Body of pancreas (tissue), 4 donors: ENCODE results near the gene FBXL7. TPM values are rescaled to one million over a fixed set of nuclear protein-coding genes. Genes with fewer than 3 reads are reported as not detected.

ENCODE experiments used
- ATAC-seq: fragments of 150-250 bp; one replicate; pipeline ENCODE4 v1.9.1; 2016
- DNase-seq, 4 donors: peaks; one replicate each; pipeline ENCODE4 v3.0.0-alpha.2; 2019
- H3K27ac ChIP-seq, 4 donors: fragments of 200-600 bp; sonication (generic); 1 replicate in 3 of 4; 2 replicates in 1 of 4; pipeline versions ENCODE4 v1.5.1 to v1.6.1; 2016 to 2019; ENCODE audit warnings: mild to moderate bottlenecking in 1 of 4, mixed read lengths in 1 of 4, moderate library complexity in 1 of 4
- H3K27me3 ChIP-seq, 2 donors: fragments of 200-600 bp; sonication (generic); one replicate each; pipeline ENCODE4 v1.6.0; 2016; ENCODE audit warnings: mild to moderate bottlenecking in 1 of 2
- H3K36me3 ChIP-seq, 2 donors: fragments of 200-600 bp; sonication (generic); replicated peaks in 1 of 2; 2 replicates each; pipeline ENCODE4 v1.5.1; 2016; ENCODE audit warnings: low read depth in 2 of 2; ENCODE audit not compliant: insufficient read depth in 1 of 2
- H3K4me1 ChIP-seq: fragments of 200-600 bp; sonication (generic); one replicate; pipeline ENCODE4 v1.6.0; 2016
- H3K4me3 ChIP-seq, 2 donors: fragments of 200-600 bp; sonication (generic); 1 replicate in 1 of 2; 2 replicates in 1 of 2; pipeline ENCODE4 v1.5.1; 2016 to 2019
- H3K9me3 ChIP-seq, 3 donors: fragments of 200-600 bp; sonication (generic); 1 replicate in 2 of 3; 2 replicates in 1 of 3; pipeline ENCODE4 v1.5.1; 2016
- CTCF ChIP-seq, 7 experiments: fragments of 450-650 bp in 4 of 7; fragments of 200-600 bp in 3 of 7; sonication (generic) in 3 of 7; IDR thresholded peaks; one replicate each; pipeline ENCODE4 v1.5.1; 2016 to 2019; ENCODE audit warnings: antibody characterized with exemption in 7 of 7
- POLR2A ChIP-seq, 3 donors: fragments of 450-650 bp; IDR thresholded peaks; one replicate each; pipeline ENCODE4 v1.6.1; 2016; ENCODE audit warnings: antibody characterized with exemption in 3 of 3, mild to moderate bottlenecking in 2 of 3
- WGBS, 2 donors: methylation state at CpG; one replicate each; pipeline ENCODE4 v1.1.5; 2017; 5-methylcytosine and 5-hydroxymethylcytosine counted together
- intact Hi-C: fragments of 100-400 bp; cut with DNase I; formaldehyde crosslinking; loops from one replicate; pipeline ENCODE4 v1.15.1; 2023
- total RNA-seq, 2 donors: library from RNA; depleted of rRNA; stranded (reverse); fragments of >200 nt; gene quantifications; one replicate each; pipeline ENCODE4 v1.1.0, GENCODE V29; 2016

Gene FBXL7
- total RNA-seq, 2 donors from 2014 or later = 3.1 to 4.0 TPM

GRCh38 chr5:15757619-15758018, 257.6 kb downstream of the FBXL7 start:
- intact Hi-C loops = no loop called here
- H3K27ac ChIP-seq = no peak overlapping the region
- DNase-seq (no peak), ATAC-seq (no peak)
- no peak overlapping the region for H3K4me3 ChIP-seq
- TF ChIP-seq POLR2A (IDR thresholded peaks at IDR 0.05) (no peak), CTCF (IDR thresholded peaks at IDR 0.05) (no peak)
- H3K27me3 ChIP-seq = no peaks in the 10 kb centered on the region
- WGBS, 2 donors = 56 to 57% methylated on average over 8 of the region's 8 CpGs
- H3K9me3 ChIP-seq = no peaks in the 10 kb centered on the region
- no peaks in the 10 kb centered on the region for H3K36me3 ChIP-seq
- H3K4me1 ChIP-seq = no peaks in the 10 kb centered on the region

- Histone ChIP-seq H3K4me3 (no peak overlapping the region), H3K4me1 (no peaks in the 10 kb centered on the region), H3K27me3 (no peaks in the 10 kb centered on the region), H3K9me3 (no peaks in the 10 kb centered on the region), H3K36me3 (no peaks in the 10 kb centered on the region), H3K27ac (no peak overlapping the region)
- DNase-seq (no peak), ATAC-seq (no peak)
- WGBS, 2 donors = 54 to 62% methylated on average over 3 of the region's 3 CpGs
- intact Hi-C loops = no loop called here
- no peak for TF ChIP-seq POLR2A (IDR thresholded peaks at IDR 0.05)
- no peak for TF ChIP-seq CTCF (IDR thresholded peaks at IDR 0.05)
Measured at GRCh38 chr5:15762668-15763067, 262.7 kb downstream of the FBXL7 start.

DNA sequence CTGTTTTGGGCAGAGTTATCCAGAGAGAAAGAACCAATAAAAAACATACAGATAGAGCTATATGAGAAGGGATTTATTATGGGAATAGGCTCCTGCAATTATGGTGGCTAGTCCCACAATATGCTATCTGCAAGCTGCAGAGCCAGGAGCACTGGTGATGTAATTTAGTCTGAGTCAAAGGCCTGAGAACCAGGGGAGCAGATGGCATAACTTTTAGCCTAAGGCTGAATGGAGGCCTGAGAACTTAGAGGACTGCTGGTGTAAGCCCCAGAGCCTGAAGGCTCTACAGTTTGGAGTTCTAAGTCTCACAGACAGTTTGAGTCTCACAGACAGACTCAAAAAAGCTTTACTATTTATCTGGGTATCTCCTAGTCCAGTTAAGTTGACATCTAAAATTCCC, 263.8 kb downstream of the FBXL7 start:
- no peak for ATAC-seq
- TF ChIP-seq CTCF (IDR thresholded peaks at IDR 0.05) (no peak), POLR2A (IDR thresholded peaks at IDR 0.05) (no peak)
- intact Hi-C loops = no loop called here

DNA sequence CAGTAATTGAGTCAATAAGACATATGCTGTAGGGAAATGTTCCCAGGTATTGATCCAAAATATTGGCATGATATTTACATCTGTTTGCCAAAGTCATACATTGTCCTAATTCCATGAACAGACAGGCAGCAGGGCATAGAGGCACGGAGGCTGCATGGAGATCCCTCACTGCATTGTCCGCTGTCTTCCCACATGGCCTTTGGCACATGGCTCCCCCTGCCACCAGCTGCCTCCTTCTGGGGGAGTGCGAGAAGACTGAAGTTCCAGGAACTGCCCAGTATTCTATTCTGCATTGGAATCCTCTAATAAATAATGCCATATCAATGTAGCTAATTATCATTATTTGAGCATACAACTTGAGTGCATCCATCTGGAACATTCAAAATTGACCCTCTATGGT, 269.0 kb downstream of the FBXL7 start:
- H3K4me3 ChIP-seq = no peak overlapping the region
- 66 to 73% methylated on average over 3 of the region's 3 CpGs for WGBS, 2 donors
- TF ChIP-seq POLR2A (IDR thresholded peaks at IDR 0.05) (no peak), CTCF (IDR thresholded peaks at IDR 0.05) (no peak)
- no peak overlapping the region for H3K27ac ChIP-seq
- no peaks in the 10 kb centered on the region for H3K4me1 ChIP-seq
- DNase-seq (no peak), ATAC-seq (no peak)
- H3K36me3 ChIP-seq = no peaks in the 10 kb centered on the region
- H3K27me3 ChIP-seq = no peaks in the 10 kb centered on the region
- H3K9me3 ChIP-seq = no peaks in the 10 kb centered on the region
- intact Hi-C loops = no loop called here

More for the DNA sequence above, 263.8 kb downstream of the FBXL7 start:
- Histone ChIP-seq H3K27me3 (no peaks in the 10 kb centered on the region), H3K27ac (no peak overlapping the region), H3K36me3 (no peaks in the 10 kb centered on the region), H3K9me3 (no peaks in the 10 kb centered on the region), H3K4me1 (no peaks in the 10 kb centered on the region), H3K4me3 (no peak overlapping the region)
- no peak for DNase-seq

- Histone ChIP-seq H3K27me3 (no peaks in the 10 kb centered on the region), H3K4me1 (no peaks in the 10 kb centered on the region), H3K9me3 (no peaks in the 10 kb centered on the region), H3K36me3 (no peaks in the 10 kb centered on the region), H3K27ac (no peak overlapping the region), H3K4me3 (no peak overlapping the region)
- DNase-seq (no peak), ATAC-seq (no peak)
- intact Hi-C loops = no loop called here
- TF ChIP-seq POLR2A (IDR thresholded peaks at IDR 0.05) = no peak
- TF ChIP-seq CTCF (IDR thresholded peaks at IDR 0.05) = no peak
- WGBS, 2 donors = 60 to 83% methylated on average over 1 of the region's 1 CpG
Measured at GRCh38 chr5:15772131-15772530, 272.2 kb downstream of the FBXL7 start.
